H1 (cell line): Measurements from ENCODE around the gene SLC52A1. TPM values are rescaled to one million over a fixed set of nuclear protein-coding genes. Genes with fewer than 3 reads are reported as not detected.

Source experiments
- NRF1 ChIP-seq: IDR thresholded peaks from 2 replicates; pipeline ENCODE4 v1.6.1; 2011; ENCODE audit warnings: mild to moderate bottlenecking, low read depth, low read length, improper control_type of control experiment
- SIRT6 ChIP-seq: IDR thresholded peaks from one replicate; pipeline ENCODE4 v1.7.1; 2012; ENCODE audit warnings: low read length, inconsistent platforms
- polyA plus RNA-seq, 7 experiments: library from polyadenylated mRNA; depleted of rRNA in 3 of 7; stranded (reverse) in 5 of 7; unstranded in 2 of 7; fragments of >200 nt in 5 of 7; fragments of 200-250 nt in 2 of 7; gene quantifications; 1 replicate in 5 of 7; 2 replicates in 1 of 7; 4 replicates in 1 of 7; pipeline versions ENCODE4 v1.2.1 to v1.2.3, GENCODE V29; 2011 to 2013; ENCODE audit warnings: missing spikeins in 2 of 7, mixed read lengths in 2 of 7
- total RNA-seq: library from RNA; stranded (reverse); fragmentation: NEBNext Ultra II Directional; extraction: Animal tissue kit (Norgen Biotek cat#: 25700); gene quantifications from 2 replicates; pipeline ENCODE4 v1.2.1, GENCODE V29; 2021

Gene SLC52A1
- total and polyA plus RNA-seq, 2 of the 8 experiments (the other 6 are each of a cell fraction or from before 2014, with no cell fraction given): 0.61 to 0.67 TPM

DNA sequence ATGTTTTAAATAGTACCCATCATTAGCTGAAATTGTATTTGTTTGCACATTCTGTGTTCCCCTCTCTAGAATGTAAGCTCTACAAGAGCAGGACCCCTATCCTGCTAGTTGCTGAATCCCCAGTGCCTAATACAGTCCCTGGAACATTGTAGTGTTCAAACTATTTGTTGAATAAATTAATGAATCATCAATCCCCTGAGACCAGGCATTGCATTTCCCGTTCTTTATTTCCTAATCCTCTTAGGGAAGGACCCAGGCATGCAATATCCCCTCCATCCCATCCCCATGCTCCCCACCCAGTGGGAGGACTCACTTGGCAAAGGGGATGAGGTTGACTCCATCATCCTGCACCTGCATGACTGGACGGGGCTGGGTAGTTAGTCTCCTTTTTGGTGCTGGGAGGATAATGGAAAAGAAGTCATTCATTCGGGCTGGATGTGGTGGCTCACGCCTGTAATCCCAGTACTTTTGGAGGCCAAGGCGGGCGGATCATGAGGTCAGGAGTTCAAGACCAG lies 41.1 kb downstream of the SLC52A1 start (continued):
- TF ChIP-seq NRF1 (no peak), SIRT6 (no peak)
